KMS-11 (cell line): Measurements from ENCODE around the gene SPACA9.

Experiments
- H2AFZ ChIP-seq: fragments of 200-600 bp; sonication (generic); 2 replicates; pipeline ENCODE4 v1.6.1; 2016; ENCODE audit warnings: antibody characterized with exemption, mixed run types, low read depth
- H3K27ac ChIP-seq: fragments of 200-600 bp; sonication (generic); 2 replicates; pipeline ENCODE4 v1.6.1; 2016; ENCODE audit warnings: mild to moderate bottlenecking, mixed run types
- H3K27me3 ChIP-seq: fragments of 200-600 bp; sonication (generic); 2 replicates; pipeline ENCODE4 v1.6.1; 2017; ENCODE audit warnings: mild to moderate bottlenecking, low read depth, mixed run types, moderate library complexity; ENCODE audit not compliant: insufficient read depth
- H3K36me3 ChIP-seq: fragments of 200-600 bp; sonication (generic); 2 replicates; pipeline ENCODE4 v1.6.1; 2017; ENCODE audit warnings: mild to moderate bottlenecking, mixed run types; ENCODE audit not compliant: insufficient read depth
- H3K4me1 ChIP-seq: fragments of 200-600 bp; sonication (generic); 2 replicates; pipeline ENCODE4 v1.6.1; 2016; ENCODE audit warnings: mild to moderate bottlenecking, low read depth, mixed run types; ENCODE audit not compliant: poor library complexity, severe bottlenecking
- H3K4me2 ChIP-seq: fragments of 200-600 bp; sonication (generic); 2 replicates; pipeline ENCODE4 v1.7.0; 2016; ENCODE audit warnings: mild to moderate bottlenecking, mixed run types
- H3K4me3 ChIP-seq: fragments of 200-600 bp; sonication (generic); IDR thresholded peaks from 2 replicates; pipeline ENCODE4 v1.6.1; 2017; ENCODE audit warnings: low read depth, low read length, mixed read lengths; ENCODE audit not compliant: insufficient read depth
- H3K79me2 ChIP-seq: fragments of 200-600 bp; sonication (generic); 2 replicates; pipeline ENCODE4 v1.6.1; 2016; ENCODE audit warnings: low read depth, mixed run types; ENCODE audit not compliant: insufficient read depth
- H3K9ac ChIP-seq: fragments of 200-600 bp; sonication (generic); 2 replicates; pipeline ENCODE4 v1.6.1; 2016; ENCODE audit warnings: mild to moderate bottlenecking, mixed run types
- H4K20me1 ChIP-seq: fragments of 200-600 bp; sonication (generic); 2 replicates; pipeline ENCODE4 v1.6.1; 2016; ENCODE audit warnings: mild to moderate bottlenecking, mixed run types; ENCODE audit not compliant: insufficient read depth
- TF ChIP-seq, protein P1 (sequence below): fragments of 200-600 bp; sonication (generic); conservative IDR thresholded peaks from 2 replicates; pipeline ENCODE4 v1.6.1; 2017; ENCODE audit warnings: low read depth, mild to moderate bottlenecking, antibody characterized with exemption, low read length, moderate library complexity, mixed read lengths

SPACA9 gene

DNA sequence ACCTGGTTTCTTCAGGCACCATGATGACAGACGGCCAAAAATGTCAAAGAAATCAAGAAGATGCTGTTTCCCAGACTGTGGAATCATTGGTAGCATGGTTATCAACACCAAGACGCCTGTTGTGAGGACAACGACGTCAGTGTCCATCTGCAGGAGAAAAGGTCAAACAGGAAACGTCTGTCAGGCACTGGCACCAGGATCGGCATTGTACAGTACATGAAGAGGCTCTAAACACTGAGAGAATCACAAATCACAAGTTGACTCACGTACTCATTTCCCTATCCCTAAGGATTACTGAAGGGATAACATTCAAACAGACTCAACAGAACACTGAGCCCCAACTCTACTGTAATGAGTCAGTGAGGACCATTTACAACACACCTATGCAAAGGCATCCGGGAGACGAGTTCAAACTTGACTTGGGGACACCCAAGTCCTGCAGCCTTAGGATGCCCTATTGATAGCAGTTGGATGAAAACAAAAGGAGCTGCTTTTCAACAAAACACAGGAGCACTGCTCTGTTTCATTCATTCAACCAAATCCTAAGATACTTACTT is 44.7 kb downstream of the SPACA9 start:
- H3K36me3 ChIP-seq: peaks cover 8% of the 10 kb centered on the region
- no peaks in the 10 kb centered on the region for H4K20me1 ChIP-seq
- H3K27me3 ChIP-seq: no peaks in the 10 kb centered on the region
- no peaks in the 10 kb centered on the region for H3K79me2 ChIP-seq
- no peak overlapping the region for H3K4me3 ChIP-seq
- H3K4me2 ChIP-seq: no peak overlapping the region
- TF ChIP-seq, protein P1, sequence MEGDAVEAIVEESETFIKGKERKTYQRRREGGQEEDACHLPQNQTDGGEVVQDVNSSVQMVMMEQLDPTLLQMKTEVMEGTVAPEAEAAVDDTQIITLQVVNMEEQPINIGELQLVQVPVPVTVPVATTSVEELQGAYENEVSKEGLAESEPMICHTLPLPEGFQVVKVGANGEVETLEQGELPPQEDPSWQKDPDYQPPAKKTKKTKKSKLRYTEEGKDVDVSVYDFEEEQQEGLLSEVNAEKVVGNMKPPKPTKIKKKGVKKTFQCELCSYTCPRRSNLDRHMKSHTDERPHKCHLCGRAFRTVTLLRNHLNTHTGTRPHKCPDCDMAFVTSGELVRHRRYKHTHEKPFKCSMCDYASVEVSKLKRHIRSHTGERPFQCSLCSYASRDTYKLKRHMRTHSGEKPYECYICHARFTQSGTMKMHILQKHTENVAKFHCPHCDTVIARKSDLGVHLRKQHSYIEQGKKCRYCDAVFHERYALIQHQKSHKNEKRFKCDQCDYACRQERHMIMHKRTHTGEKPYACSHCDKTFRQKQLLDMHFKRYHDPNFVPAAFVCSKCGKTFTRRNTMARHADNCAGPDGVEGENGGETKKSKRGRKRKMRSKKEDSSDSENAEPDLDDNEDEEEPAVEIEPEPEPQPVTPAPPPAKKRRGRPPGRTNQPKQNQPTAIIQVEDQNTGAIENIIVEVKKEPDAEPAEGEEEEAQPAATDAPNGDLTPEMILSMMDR: no peak
- no peak overlapping the region for H3K9ac ChIP-seq
- no peak overlapping the region for H3K27ac ChIP-seq
- H2AFZ ChIP-seq: no peak overlapping the region
- H3K4me1 ChIP-seq: no peaks in the 10 kb centered on the region

DNA sequence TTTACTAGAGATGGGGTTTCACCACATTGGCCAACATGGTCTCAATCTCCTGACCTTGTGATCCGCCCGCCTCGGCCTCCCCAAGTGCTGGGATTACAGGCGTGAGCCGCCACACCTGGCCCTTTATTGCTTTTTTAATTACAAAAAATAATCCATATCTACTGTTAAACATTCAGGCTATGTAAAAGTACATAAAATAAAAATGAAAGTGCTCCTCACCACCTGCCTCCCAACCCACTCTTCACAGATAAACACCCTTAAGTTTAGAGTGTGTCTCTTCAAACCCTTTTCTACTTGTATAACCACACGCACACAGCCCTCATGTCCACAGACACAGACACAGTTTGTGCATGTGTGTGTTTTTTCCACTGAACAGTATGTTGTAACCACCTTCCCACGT is 49.0 kb downstream of the SPACA9 start:
- Histone ChIP-seq H3K36me3 (no peaks in the 10 kb centered on the region; the same call in 1 of the 2 replicates), H3K4me2 (no peak overlapping the region), H3K27ac (no peak overlapping the region), H3K4me1 (no peaks in the 10 kb centered on the region), H4K20me1 (no peaks in the 10 kb centered on the region), H3K9ac (no peak overlapping the region), H3K27me3 (no peaks in the 10 kb centered on the region), H2AFZ (no peak overlapping the region), H3K4me3 (no peak overlapping the region), H3K79me2 (no peaks in the 10 kb centered on the region)
- TF ChIP-seq, protein P1: no peak

DNA sequence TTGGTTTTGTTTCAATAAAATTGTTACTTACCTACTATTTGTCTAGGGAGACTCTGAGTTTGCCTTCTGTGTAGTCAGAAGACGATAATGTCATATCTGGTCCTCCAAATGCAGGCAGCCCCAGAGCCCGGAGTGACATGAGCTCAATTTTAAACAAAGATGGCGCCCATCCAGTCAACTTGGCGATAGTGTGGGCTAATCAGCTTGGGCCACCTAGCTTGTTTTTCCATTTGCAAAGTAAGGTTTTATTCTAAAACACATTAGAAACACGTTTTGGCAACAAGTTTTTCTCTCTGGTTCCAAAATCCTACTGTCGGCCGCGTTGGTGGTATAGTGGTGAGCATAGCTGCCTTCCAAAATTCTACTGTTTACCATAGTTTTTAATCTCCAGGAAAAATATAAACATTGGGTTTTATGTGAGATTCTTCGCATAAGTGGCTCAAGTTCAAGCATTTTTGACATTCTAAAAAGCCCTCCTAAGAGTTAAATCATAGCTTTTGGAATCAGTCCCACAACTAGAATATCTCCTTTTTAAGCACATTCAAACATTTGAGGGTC is 52.6 kb downstream of the SPACA9 start:
- no peaks in the 10 kb centered on the region for H3K79me2 ChIP-seq
- no peak overlapping the region for H3K4me2 ChIP-seq
- no peaks in the 10 kb centered on the region for H3K4me1 ChIP-seq
- no peak overlapping the region for H3K9ac ChIP-seq
- H3K27me3 ChIP-seq: no peaks in the 10 kb centered on the region
- H2AFZ ChIP-seq: no peak overlapping the region
- no peaks in the 10 kb centered on the region; the same call in 1 of the 2 replicates for H3K36me3 ChIP-seq
- H4K20me1 ChIP-seq: no peaks in the 10 kb centered on the region
- no peak overlapping the region for H3K27ac ChIP-seq
- TF ChIP-seq, protein P1: no peak
- no peak overlapping the region for H3K4me3 ChIP-seq

DNA sequence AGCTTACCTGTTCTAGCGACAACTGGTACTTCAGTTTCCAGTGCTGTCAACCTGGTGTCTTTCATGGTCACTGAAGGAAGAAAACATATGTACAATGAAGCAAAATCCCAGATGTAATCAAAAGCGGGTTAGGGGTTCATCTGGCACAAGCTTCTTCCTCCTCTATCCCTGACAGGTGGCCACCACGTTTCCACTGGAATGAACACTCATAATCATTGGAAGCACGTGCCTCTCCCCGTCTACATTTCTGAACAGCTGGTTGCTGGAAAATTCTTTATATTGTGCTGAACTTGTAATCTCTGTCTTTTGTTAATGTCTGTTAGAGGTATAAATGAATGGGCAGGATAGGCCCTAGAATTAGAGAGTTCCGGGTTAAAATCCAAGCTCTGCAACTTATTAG is 56.3 kb downstream of the SPACA9 start:
- Histone ChIP-seq H3K36me3 (no peaks in the 10 kb centered on the region), H3K4me2 (no peak overlapping the region), H3K27ac (no peak overlapping the region), H3K4me1 (no peaks in the 10 kb centered on the region), H3K27me3 (no peaks in the 10 kb centered on the region), H3K4me3 (no peak overlapping the region), H4K20me1 (no peaks in the 10 kb centered on the region), H2AFZ (no peak overlapping the region), H3K9ac (no peak overlapping the region), H3K79me2 (peaks cover 21% of the 10 kb centered on the region)
- TF ChIP-seq, protein P1: no peak
